ENCODE measurements around the gene RRP12.

The RRP12 gene

DNA sequence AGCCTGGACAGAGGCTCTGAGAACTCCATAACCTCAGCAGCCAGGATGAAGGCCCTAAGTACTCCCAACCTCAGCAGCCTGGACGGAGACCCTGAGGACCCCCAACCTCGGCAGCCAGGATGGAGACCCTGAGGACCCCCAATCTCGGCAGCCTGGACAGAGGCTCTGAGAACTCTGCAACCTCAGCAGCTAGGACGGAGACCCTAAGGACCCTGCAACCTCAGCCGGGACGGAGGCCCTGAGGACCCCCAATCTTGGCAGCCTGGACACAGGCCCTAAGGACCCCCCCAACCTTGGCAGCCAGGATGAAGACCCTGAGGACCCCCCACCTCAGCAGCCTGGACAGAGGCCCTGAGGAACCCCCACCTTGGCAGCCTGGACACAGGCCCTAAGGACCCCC is 16.5 kb downstream of the RRP12 start:
- Mint-ChIP-seq H3K4me3 (no peak overlapping the region), H3K27me3 (no peaks in the 10 kb centered on the region), H3K4me1 (no peaks in the 10 kb centered on the region), H3K9me3 (no peaks in the 10 kb centered on the region), H3K27ac (no peak overlapping the region)
- no peak for DNase-seq
- ATAC-seq = no peak

GRCh38 chr10:97384156-97384555 is 17.0 kb downstream of the RRP12 start:
- Mint-ChIP-seq H3K27ac (no peak overlapping the region), H3K27me3 (no peaks in the 10 kb centered on the region), H3K4me1 (no peaks in the 10 kb centered on the region), H3K4me3 (no peak overlapping the region), H3K9me3 (no peaks in the 10 kb centered on the region)
- ATAC-seq (no peak), DNase-seq (no peak)

DNA sequence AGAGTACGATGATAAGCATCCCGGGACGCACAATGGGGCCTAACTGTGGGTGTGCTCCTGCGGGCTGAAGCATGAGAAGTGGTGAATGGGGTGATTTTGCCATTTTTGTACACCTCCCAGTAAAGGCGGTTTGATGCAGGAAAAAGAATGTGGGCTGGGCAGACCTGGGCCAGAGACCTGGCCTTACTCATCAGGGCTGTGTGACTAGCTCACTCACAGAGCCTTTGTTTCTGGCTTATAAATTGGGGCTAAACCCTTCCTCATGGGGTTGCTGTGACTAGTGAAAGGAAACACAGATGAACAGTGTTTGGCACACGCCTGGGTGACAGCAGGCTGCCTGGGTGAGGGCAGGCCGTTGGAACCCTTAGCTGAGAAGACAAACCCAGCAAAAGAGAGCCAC is 18.0 kb downstream of the RRP12 start:
- Mint-ChIP-seq H3K27ac (no peak overlapping the region), H3K9me3 (no peaks in the 10 kb centered on the region), H3K4me3 (no peak overlapping the region)

DNA sequence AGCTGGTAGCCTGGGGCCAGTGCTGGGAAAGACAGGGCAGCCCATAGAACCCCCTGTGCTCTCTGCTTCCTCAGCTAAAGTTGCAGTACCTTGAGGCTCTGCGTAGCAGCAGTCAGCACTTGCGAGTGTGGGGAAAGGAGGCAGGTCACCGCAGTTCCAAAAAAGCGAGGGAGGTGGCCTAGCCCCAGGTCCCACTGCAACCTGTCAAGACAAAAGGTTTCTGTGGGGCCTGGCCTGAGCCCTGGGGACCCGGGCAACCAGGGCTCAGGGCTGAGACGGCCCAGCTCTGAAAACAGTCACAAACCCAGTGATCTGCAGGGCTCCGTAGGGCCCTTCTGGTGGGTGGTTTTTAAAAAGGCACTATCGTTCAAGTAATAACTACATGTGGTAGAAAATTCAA is 19.5 kb downstream of the RRP12 start:
- Mint-ChIP-seq H3K9me3 (no peaks in the 10 kb centered on the region), H3K4me1 (no peaks in the 10 kb centered on the region), H3K4me3 (no peak overlapping the region), H3K27ac (no peak overlapping the region), H3K27me3 (no peaks in the 10 kb centered on the region)
- no peak for DNase-seq
- ATAC-seq = no peak

More for the DNA sequence above, 18.0 kb downstream of the RRP12 start:
- Mint-ChIP-seq H3K27me3 (no peaks in the 10 kb centered on the region), H3K4me1 (no peaks in the 10 kb centered on the region)
- DNase-seq (no peak), ATAC-seq (no peak)

GRCh38 chr10:97380516-97380915 is 20.6 kb downstream of the RRP12 start:
- no peak overlapping the region for H3K4me3 Mint-ChIP-seq
- no peak for ATAC-seq
- no peaks in the 10 kb centered on the region for H3K27me3 Mint-ChIP-seq
- no peak for DNase-seq
- H3K4me1 Mint-ChIP-seq = no peaks in the 10 kb centered on the region
- H3K27ac Mint-ChIP-seq = no peak overlapping the region
- H3K9me3 Mint-ChIP-seq = no peaks in the 10 kb centered on the region

DNA sequence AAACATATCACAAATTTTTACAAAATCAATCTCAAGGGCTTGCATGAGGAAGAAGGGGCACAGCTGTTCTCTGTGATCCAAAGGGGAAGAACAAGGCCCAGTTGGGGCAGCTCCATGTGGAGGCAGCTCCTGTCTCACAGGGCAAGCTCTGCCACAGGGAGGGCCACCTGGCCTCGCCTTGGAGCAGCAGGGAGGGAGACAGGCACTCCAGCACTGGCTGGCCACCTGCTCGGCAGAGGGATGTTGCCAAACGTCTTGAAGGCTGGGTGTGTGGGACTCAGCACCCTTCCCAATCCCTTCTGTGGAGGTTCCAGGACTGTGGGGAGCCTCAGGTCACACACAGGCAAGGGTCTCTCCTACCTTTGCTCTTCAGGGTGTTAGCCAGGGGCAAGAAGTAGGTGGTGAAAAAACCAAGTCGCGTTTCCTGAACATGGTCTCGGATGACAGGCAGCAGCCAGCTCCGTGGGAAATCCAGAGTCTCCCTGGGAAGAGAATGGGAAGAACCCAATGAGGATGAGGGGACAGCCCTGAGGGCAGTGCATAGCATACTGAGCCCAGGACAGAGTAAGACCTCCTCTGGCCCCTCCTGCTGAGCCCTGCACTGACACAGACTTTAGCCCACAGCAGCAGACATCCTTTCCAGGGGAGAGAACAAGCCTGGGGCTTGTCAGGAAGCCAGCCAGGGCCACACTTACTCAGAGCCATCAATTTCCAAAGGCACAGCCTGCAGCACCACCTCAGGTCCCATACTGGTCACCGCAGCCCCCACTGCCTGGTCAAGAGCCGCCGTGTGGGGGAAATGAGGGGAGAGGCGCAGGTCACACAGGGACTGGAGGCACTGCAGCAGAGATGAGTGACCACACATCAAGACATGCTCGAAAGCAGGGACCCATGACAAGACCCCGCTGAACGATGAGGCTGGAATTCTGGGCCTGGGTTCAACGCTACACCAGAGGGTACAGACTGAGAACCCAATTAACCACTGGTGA is 21.9 kb downstream of the RRP12 start:
- no peak for DNase-seq
- Mint-ChIP-seq H3K9me3 (no peaks in the 10 kb centered on the region), H3K27me3 (no peaks in the 10 kb centered on the region), H3K4me3 (no peak overlapping the region), H3K27ac (peak overlapping the region in 1 of 2 donors; percentile 6), H3K4me1 (no peaks in the 10 kb centered on the region)
- ATAC-seq = no peak

DNA sequence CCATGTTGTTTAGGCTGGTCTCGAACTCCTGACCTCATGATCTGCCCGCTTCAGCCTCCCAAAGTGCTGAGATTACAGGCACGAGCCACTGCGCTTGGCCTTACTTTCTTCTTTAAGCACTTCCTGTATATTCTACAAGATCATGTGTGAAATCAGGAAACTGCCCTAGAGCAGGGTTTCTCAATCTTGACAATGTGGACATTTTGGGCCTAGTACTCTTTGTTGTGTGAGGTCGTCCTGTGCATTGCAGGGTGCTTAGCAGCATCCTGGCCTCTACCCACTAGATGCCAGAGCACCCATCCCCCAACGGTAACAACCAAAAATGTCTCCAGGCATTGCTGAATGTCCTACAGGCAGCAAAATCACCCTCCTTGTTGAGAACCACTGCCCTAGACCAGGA is 24.7 kb downstream of the RRP12 start:
- DNase-seq (no peak), ATAC-seq (no peak)
- no peaks in the 10 kb centered on the region for H3K9me3 Mint-ChIP-seq
- no peaks in the 10 kb centered on the region for H3K4me1 Mint-ChIP-seq
- no peak overlapping the region for H3K4me3 Mint-ChIP-seq
- no peak overlapping the region for H3K27ac Mint-ChIP-seq
- no peaks in the 10 kb centered on the region for H3K27me3 Mint-ChIP-seq

DNA sequence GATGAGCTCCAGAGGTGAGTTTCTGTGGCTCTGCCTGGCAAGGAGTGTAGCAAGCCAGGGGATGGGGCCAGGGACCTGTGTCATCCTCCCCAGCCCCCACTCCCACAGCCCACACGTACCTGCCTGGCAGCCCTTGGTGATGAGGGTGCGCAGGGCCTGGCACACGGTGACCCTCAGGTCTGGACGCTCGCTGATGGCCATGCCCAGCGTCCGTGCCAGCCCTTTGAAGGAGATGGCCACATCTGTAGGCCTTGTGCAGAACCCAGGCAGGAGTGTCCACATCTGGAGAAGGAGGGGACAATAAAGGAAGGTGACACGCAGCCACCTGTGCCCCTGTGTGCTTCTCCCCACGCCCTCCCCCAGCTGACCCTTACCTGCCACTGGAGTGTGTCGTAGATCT is 27.7 kb downstream of the RRP12 start:
- Mint-ChIP-seq H3K4me3 (no peak overlapping the region), H3K27me3 (no peaks in the 10 kb centered on the region), H3K9me3 (no peaks in the 10 kb centered on the region), H3K27ac (peak overlapping the region in 1 of 2 donors; percentile 76), H3K4me1 (no peaks in the 10 kb centered on the region)
- DNase-seq = no peak
- ATAC-seq = no peak

DNA sequence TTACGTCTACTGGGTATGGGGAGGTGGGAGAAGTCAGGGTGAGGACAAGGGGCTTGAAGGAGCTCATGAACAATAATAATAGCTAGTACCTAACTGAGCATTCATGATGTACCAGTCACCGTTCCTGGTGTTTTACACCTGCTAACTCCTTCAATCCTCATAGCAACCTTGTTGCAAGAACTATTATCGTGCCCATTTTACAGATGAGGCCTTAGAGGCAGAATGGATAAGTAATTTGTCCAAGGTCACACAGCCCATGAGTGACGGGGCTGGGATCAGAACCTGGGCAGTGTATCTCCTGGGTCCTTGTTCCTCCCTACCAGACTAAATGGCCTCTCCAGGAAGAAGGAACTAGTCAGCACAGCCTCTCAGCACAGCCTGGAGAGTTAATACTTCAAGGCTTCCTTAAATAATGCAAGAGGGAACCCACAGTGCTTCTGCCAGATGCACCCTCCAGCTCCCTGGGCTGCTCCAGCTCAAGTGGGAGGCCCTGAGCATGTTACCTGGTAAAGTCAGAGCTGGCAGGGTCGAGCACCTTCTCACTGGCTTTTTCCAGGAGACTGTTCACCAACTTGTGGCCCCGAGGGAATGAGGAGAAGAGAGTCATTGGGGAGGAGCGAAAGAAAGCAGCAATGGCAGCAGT is 28.8 kb downstream of the RRP12 start:
- Mint-ChIP-seq H3K9me3 (no peaks in the 10 kb centered on the region), H3K4me3 (no peak overlapping the region), H3K27me3 (no peaks in the 10 kb centered on the region), H3K4me1 (no peaks in the 10 kb centered on the region), H3K27ac (no peak overlapping the region)
- ATAC-seq (no peak), DNase-seq (no peak)

DNA sequence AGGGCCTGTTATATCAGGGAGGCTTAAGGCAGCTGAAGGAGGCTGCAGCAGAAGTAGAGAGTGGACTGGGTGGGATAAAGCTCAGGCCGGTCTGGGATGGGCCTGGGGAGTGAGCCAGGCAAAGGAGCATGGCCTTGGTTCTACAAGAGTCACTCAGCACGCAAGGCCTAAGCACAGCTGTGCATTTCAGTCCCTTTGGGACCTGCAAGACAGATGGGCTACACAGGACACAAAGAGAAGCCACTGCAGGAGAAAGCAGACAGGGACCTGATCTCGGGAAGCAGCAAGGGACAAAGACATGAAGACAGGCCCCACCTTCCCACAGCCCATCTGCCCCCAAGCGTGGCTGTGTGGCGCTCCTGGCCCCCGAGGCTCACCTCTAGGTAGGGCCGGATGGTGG is 29.4 kb downstream of the RRP12 start:
- Mint-ChIP-seq H3K4me1 (no peaks in the 10 kb centered on the region), H3K9me3 (no peaks in the 10 kb centered on the region), H3K4me3 (no peak overlapping the region), H3K27ac (no peak overlapping the region), H3K27me3 (no peaks in the 10 kb centered on the region)
- DNase-seq (no peak), ATAC-seq (no peak)

GRCh38 chr10:97367126-97367649 is 34.0 kb downstream of the RRP12 start:
- no peaks in the 10 kb centered on the region for H3K27me3 Mint-ChIP-seq
- no peaks in the 10 kb centered on the region for H3K4me1 Mint-ChIP-seq
- H3K27ac Mint-ChIP-seq = peak overlapping the region in 1 of 2 donors; percentile 55
- H3K4me3 Mint-ChIP-seq = no peak overlapping the region
- no peak for DNase-seq
- no peak for ATAC-seq
- no peaks in the 10 kb centered on the region for H3K9me3 Mint-ChIP-seq

- no peaks in the 10 kb centered on the region for H3K27me3 Mint-ChIP-seq
- ATAC-seq (no peak), DNase-seq (no peak)
- H3K4me3 Mint-ChIP-seq = no peak overlapping the region
- H3K4me1 Mint-ChIP-seq = no peaks in the 10 kb centered on the region
- H3K9me3 Mint-ChIP-seq = no peaks in the 10 kb centered on the region
- peak overlapping the region in 1 of 2 donors; percentile 72 for H3K27ac Mint-ChIP-seq
Observed at GRCh38 chr10:97366572-97366971, 34.6 kb downstream of the RRP12 start.

DNA sequence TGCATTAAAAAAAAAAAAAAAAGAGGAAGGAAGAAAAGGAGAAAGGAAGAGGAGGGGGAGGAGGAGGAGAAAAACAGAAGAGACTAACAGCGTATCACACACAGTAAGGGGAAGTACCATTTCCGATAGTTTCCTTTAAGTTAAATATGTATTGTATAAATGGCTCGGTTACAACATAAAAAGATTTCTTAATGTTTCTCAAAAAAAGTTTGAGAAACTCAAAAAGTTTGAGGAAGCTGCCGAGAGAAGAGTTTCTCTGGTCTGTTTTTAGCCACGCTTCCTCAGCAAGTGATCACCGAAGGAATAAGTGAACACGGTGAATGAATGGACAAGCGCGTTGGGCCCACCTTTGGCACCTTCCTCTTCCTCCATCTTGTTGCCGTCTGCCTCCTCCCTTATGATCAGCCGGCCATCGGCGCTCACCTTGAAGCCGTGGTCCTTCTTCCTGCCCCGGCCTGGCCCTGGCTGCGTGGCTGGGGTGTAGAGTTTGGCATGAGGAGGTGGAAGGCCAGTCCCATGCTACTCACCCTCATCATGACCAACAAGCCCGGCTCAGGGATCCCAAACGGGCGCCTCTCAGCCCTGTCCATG is 35.3 kb downstream of the RRP12 start:
- Mint-ChIP-seq H3K27me3 (no peaks in the 10 kb centered on the region), H3K4me1 (no peaks in the 10 kb centered on the region), H3K9me3 (no peaks in the 10 kb centered on the region), H3K27ac (no peak overlapping the region), H3K4me3 (no peak overlapping the region)
- no peak for ATAC-seq
- no peak for DNase-seq

DNA sequence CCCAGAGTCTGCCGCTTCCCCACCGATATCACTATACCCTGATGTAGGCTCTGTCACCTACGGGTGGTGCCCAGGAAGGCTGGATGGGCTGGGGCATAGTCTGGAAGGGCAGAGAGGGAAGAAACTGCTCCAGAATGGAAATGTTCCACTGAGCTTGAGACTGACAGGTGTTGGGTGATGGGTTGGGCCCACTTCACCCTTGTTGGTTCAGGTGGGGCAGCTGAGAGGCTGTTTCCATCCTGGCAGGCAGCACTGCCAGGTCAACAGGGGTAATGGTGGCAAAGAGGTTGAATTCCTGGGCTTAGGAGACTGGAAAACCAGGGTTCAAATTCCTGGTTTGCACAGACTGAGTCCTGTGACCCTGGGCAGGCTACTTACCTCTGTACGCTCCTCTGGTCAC is 38.1 kb downstream of the RRP12 start:
- Mint-ChIP-seq H3K27ac (peak overlapping the region in 1 of 2 donors; percentile 61), H3K9me3 (no peaks in the 10 kb centered on the region), H3K27me3 (no peaks in the 10 kb centered on the region), H3K4me3 (no peak overlapping the region), H3K4me1 (no peaks in the 10 kb centered on the region)
- ATAC-seq = no peak
- DNase-seq = no peak

DNA sequence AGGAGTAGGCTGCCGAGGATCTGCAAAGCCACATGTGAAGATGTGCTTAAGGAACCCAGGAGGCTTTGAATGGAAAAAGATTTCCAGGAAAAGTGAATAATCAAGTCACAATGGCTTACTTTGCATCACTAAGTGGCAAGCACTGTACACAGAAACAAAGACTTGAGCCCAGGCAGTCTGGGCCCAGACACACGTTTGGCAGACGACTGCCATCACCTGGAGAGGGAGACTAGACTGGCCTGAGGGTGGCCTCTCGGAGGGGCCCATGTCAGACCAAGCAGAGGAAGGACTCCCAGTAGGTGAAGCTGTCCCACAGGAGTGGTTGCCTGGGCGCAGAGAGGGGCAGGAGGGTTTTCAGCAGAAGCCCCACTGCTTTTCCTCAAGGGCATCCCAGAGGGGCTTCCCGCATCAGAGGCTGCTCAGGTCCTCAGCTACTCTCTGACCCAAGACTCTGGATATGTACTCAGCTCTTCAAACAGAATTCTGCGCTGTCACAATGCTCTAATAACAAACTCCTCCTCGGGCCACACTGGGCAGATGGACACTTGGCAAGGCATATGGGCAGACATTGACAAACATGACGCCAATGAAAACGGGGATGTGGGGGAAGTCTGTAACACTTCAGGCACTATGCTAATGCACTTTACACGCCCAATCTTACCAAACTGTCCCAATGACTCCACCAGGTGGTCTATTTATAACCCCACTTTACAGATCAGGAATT is 38.7 kb downstream of the RRP12 start:
- no peaks in the 10 kb centered on the region for H3K4me1 Mint-ChIP-seq
- no peaks in the 10 kb centered on the region for H3K9me3 Mint-ChIP-seq
- ATAC-seq (no peak), DNase-seq (no peak)
- no peaks in the 10 kb centered on the region for H3K27me3 Mint-ChIP-seq
- H3K4me3 Mint-ChIP-seq = no peak overlapping the region
- H3K27ac Mint-ChIP-seq = peak overlapping the region in 1 of 2 donors; percentile 61

Data from stimulated activated naive CD8-positive, alpha-beta T cell treated with anti-CD3 and anti-CD28 coated beads, Interleukin-15, amount 100 ng/mL, for 72 hours (primary cell).